ENCODE data around the gene KDM1A. TPM values are rescaled to one million over a fixed set of nuclear protein-coding genes. Genes with fewer than 3 reads are reported as not detected.
A peak's percentile ranks its signal among the peaks of the same experiment; 100 is the strongest.
"Not testable (repeated sequence)": the region's sequence is repeated elsewhere in the genome, so short reads cannot be mapped to it uniquely, and the experiment has no call there.

KDM1A gene
- total RNA-seq, 2 experiments from 2014 or later = 38.3 to 42.4 TPM

DNA sequence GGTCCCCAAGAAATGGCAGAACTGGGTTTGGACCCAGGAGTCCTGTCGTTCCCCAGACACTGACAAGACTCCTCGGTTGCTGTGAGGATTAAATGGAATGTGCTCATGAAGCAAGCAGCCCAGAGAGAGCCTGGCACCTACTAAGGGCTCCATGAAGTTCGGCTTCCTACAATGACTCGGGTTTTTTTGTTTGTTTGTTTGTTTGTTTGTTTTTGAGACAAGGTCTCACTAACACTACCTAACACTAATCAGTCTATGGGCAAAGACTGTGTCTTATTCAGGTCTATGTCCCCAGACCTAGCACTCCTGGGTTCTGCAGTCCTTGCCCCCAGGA, 43.2 kb upstream of the KDM1A start:
- no peaks in the 10 kb centered on the region for H3K36me3 Mint-ChIP-seq (ENCODE audit: low read depth)
- H3K9me3 ChIP-seq (ENCODE audit: control insufficient read depth in 1 of 2, insufficient read depth in 1 of 2, low read length in 2 of 2) = no peaks in the 10 kb centered on the region
- H3K4me3 Mint-ChIP-seq = no peak overlapping the region
- ChIA-PET CTCF (no interaction called here), POLR2A (no interaction called here)
- no peaks in the 10 kb centered on the region for H3K9me3 Mint-ChIP-seq
- H3K4me1 ChIP-seq (ENCODE audit: insufficient read depth, low read length) = no peaks in the 10 kb centered on the region
- DNase-seq (no peak), ATAC-seq (ENCODE audit: poor library complexity) (no peak)
- intact Hi-C loops (cut with DNase I, micrococcal nuclease) = loop anchor here in 1 of 2 experiments (10.0 kb wide), 1 partner anchor 209 kb away; no protein-coding TSS in a partner anchor
- H3K4me1 Mint-ChIP-seq (ENCODE audit: low read depth) = no peaks in the 10 kb centered on the region
- no peak overlapping the region for H3K4me3 ChIP-seq (ENCODE audit: low read length)
- no peaks in the 10 kb centered on the region for H3K36me3 ChIP-seq (ENCODE audit: insufficient read depth, low read length)
- H3K27ac Mint-ChIP-seq = no peak overlapping the region
- H3K27ac ChIP-seq (ENCODE audit: low read depth in 1 of 2, low read length in 2 of 2) = no peak overlapping the region
- H3K27me3 Mint-ChIP-seq = peaks cover 42% of the 10 kb centered on the region
- H3K27me3 ChIP-seq (ENCODE audit: control insufficient read depth in 1 of 2, insufficient read depth in 2 of 2, low read length in 2 of 2) = peaks cover 12% of the 10 kb centered on the region in 2 experiments
- TF ChIP-seq, protein P1, sequence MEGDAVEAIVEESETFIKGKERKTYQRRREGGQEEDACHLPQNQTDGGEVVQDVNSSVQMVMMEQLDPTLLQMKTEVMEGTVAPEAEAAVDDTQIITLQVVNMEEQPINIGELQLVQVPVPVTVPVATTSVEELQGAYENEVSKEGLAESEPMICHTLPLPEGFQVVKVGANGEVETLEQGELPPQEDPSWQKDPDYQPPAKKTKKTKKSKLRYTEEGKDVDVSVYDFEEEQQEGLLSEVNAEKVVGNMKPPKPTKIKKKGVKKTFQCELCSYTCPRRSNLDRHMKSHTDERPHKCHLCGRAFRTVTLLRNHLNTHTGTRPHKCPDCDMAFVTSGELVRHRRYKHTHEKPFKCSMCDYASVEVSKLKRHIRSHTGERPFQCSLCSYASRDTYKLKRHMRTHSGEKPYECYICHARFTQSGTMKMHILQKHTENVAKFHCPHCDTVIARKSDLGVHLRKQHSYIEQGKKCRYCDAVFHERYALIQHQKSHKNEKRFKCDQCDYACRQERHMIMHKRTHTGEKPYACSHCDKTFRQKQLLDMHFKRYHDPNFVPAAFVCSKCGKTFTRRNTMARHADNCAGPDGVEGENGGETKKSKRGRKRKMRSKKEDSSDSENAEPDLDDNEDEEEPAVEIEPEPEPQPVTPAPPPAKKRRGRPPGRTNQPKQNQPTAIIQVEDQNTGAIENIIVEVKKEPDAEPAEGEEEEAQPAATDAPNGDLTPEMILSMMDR (IDR thresholded peaks at IDR 0.05) = no peak

DNA sequence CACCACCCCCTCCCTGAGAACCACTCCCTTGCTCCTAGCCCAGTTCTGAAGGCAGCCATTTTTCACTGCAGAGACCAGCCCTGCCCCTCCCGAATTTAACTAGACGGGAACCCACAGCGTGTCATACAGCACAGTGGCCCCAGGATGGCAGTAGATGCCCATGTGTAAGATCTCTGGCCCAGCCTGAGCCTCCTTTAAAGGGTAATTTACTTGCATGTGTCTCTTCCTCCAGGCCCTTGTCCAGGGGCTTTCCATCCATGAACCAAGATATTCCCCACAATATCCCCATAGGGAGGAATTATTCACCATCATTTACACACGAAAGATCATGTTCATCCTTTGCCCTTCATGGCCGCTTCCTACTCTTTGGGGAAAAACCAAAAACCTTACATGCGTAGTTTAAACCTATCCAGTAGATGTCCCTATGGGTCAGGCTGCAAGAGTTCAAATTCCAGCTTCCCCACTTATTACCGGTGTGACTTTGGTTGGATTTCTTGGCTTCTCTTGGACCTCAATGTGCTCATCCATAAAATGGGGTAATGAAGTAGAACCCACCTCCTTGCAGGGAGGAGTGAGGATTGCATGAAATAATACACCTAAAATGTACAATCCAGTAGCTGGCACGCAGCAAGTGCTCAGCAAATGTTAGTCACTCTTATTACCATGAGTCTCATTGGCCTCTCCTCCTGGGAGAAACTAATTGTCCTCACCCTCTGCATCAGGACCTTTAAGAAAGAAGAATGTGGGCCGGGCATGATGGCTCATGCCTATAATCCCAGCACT, 42.6 kb upstream of the KDM1A start:
- Histone ChIP-seq H3K36me3 (ENCODE audit: insufficient read depth, low read length) (no peaks in the 10 kb centered on the region), H3K27me3 (ENCODE audit: control insufficient read depth in 1 of 2, insufficient read depth in 2 of 2, low read length in 2 of 2) (peaks cover 7% of the 10 kb centered on the region in 2 experiments), H3K9me3 (ENCODE audit: control insufficient read depth in 1 of 2, insufficient read depth in 1 of 2, low read length in 2 of 2) (no peaks in the 10 kb centered on the region), H3K27ac (ENCODE audit: low read depth in 1 of 2, low read length in 2 of 2) (no peak overlapping the region), H3K4me1 (ENCODE audit: insufficient read depth, low read length) (no peaks in the 10 kb centered on the region), H3K4me3 (ENCODE audit: low read length) (no peak overlapping the region)
- H3K4me1 Mint-ChIP-seq (ENCODE audit: low read depth) = no peaks in the 10 kb centered on the region
- no peaks in the 10 kb centered on the region for H3K9me3 Mint-ChIP-seq
- DNase-seq = peak; percentile 9 to 72 (median 29)
- intact Hi-C loops (cut with DNase I, micrococcal nuclease) = loop anchor here in 1 of 2 experiments (10.0 kb wide), 1 partner anchor 208 kb away; no protein-coding TSS in a partner anchor
- CTCF ChIA-PET = no interaction called here
- POLR2A ChIA-PET = no interaction called here
- no peak overlapping the region for H3K4me3 Mint-ChIP-seq
- peaks cover 39% of the 10 kb centered on the region for H3K27me3 Mint-ChIP-seq
- H3K27ac Mint-ChIP-seq = no peak overlapping the region
- peak; percentile 83 for ATAC-seq (ENCODE audit: poor library complexity)
- TF ChIP-seq, protein P1 (IDR thresholded peaks at IDR 0.05) = peak; percentile 11
- no peaks in the 10 kb centered on the region for H3K36me3 Mint-ChIP-seq (ENCODE audit: low read depth)

DNA sequence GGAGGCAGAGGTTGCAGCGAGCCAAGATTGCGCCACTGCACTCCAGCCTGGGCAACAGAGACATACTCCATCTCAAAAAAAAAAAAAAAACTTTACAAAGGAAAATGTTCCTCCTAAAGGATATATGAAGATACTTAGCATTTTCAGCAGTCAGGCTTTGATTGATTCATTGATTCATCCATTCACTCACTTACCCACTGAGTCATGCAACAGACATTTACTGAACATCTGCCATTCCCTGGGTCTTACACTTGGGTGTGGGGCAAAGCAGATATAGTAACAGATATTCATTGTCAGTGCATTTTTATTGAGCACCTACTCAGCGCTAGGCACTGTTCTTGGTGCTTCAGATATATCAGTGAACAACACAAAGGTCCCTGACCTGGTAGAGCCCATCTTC, 41.0 kb upstream of the KDM1A start:
- H3K27me3 Mint-ChIP-seq = peaks cover 40% of the 10 kb centered on the region
- H3K36me3 ChIP-seq (ENCODE audit: insufficient read depth, low read length) = no peaks in the 10 kb centered on the region
- no peaks in the 10 kb centered on the region for H3K9me3 Mint-ChIP-seq
- H3K4me3 ChIP-seq (ENCODE audit: low read length) = no peak overlapping the region
- DNase-seq (no peak), ATAC-seq (ENCODE audit: poor library complexity) (no peak)
- H3K27ac ChIP-seq (ENCODE audit: low read depth in 1 of 2, low read length in 2 of 2) = no peak overlapping the region
- no peak overlapping the region for H3K4me3 Mint-ChIP-seq
- CTCF ChIA-PET = no interaction called here
- H3K9me3 ChIP-seq (ENCODE audit: control insufficient read depth in 1 of 2, insufficient read depth in 1 of 2, low read length in 2 of 2) = no peaks in the 10 kb centered on the region
- intact Hi-C loops (cut with DNase I, micrococcal nuclease) = loop anchor here in 1 of 2 experiments (10.0 kb wide), 1 partner anchor 207 kb away; no protein-coding TSS in a partner anchor
- TF ChIP-seq, protein P1 (IDR thresholded peaks at IDR 0.05) = no peak
- no peaks in the 10 kb centered on the region for H3K36me3 Mint-ChIP-seq (ENCODE audit: low read depth)
- H3K4me1 Mint-ChIP-seq (ENCODE audit: low read depth) = no peaks in the 10 kb centered on the region
- H3K27ac Mint-ChIP-seq = no peak overlapping the region
- POLR2A ChIA-PET = no interaction called here
- peaks cover 3 to 6% of the 10 kb centered on the region in 2 experiments for H3K27me3 ChIP-seq (ENCODE audit: control insufficient read depth in 1 of 2, insufficient read depth in 2 of 2, low read length in 2 of 2)
- no peaks in the 10 kb centered on the region for H3K4me1 ChIP-seq (ENCODE audit: insufficient read depth, low read length)

DNA sequence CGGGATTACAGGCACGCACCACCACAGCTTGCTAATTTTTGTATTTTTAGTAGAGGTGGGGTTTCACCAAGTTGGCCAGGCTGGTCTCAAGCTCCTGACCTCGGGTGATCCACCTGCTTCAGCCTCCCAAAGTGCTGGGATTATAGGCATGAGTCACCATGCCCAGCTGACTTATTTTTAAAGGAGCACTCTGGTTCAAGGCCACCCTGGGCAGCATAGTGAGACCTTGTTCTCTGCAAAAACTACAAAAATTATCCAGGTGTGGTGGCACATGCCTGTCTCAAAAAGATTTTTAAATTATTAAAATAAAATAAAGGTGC, 38.8 kb upstream of the KDM1A start:
- POLR2A ChIA-PET; H3K36me3 Mint-ChIP-seq (ENCODE audit: low read depth); H3K9me3 Mint-ChIP-seq; CTCF ChIA-PET; H3K4me3 ChIP-seq (ENCODE audit: low read length); H3K27me3 ChIP-seq (ENCODE audit: control insufficient read depth in 1 of 2, insufficient read depth in 2 of 2, low read length in 2 of 2); intact Hi-C loops (cut with DNase I, micrococcal nuclease); H3K27ac Mint-ChIP-seq; H3K9me3 ChIP-seq (ENCODE audit: control insufficient read depth in 1 of 2, insufficient read depth in 1 of 2, low read length in 2 of 2); H3K4me1 Mint-ChIP-seq (ENCODE audit: low read depth); H3K4me1 ChIP-seq (ENCODE audit: insufficient read depth, low read length); H3K36me3 ChIP-seq (ENCODE audit: insufficient read depth, low read length); ATAC-seq (ENCODE audit: poor library complexity); DNase-seq; H3K27ac ChIP-seq (ENCODE audit: low read depth in 1 of 2, low read length in 2 of 2); H3K4me3 Mint-ChIP-seq: not testable (repeated sequence)
- peaks cover 28% of the 10 kb centered on the region for H3K27me3 Mint-ChIP-seq
